ENCODE data around the gene ANKRD23.
"Not testable (repeated sequence)": the region's sequence is repeated elsewhere in the genome, so short reads cannot be mapped to it uniquely, and the experiment has no call there.

ANKRD23 gene

DNA sequence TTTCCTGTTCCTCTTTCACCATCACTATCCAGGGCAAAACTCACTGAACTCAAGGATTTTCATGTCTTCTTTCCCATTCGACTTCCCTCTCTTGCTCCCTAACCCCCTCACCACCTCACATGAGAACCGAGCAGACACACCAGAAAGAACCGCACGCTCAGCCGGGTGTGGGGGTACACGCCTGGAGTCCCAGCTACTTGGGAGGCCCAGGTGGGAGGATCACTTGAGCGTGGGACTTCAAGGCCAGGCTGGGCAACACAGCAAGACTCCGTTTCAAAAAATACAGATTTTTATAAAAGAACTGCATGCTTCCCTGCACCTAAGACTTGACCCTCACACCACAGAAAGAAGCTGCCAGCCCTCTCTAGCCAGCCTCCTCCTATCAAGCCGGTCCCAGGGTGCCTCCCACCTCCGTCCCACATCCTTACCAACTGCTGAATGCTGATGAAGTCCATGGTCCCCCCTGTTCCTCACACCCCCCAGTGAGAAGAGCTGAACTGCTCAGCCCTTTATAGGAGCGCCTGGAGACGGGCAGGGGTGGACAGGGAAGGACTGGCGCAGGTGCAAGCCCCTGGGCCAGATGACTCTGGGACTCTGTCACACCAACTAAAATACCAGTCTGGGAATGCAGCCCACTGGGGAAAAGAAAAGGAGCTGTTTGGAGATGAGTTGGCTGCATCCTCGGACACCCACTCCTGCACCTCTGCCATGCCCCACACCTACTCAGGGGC lies at the start of gene ANKRD23:
TSS of gene ANKRD23 (minus strand) at position 484 of the 731 bp plus-strand sequence. CDS start at position 455, 29 bp downstream.
- DNase-seq (ENCODE audit: low read depth): no peak

DNA sequence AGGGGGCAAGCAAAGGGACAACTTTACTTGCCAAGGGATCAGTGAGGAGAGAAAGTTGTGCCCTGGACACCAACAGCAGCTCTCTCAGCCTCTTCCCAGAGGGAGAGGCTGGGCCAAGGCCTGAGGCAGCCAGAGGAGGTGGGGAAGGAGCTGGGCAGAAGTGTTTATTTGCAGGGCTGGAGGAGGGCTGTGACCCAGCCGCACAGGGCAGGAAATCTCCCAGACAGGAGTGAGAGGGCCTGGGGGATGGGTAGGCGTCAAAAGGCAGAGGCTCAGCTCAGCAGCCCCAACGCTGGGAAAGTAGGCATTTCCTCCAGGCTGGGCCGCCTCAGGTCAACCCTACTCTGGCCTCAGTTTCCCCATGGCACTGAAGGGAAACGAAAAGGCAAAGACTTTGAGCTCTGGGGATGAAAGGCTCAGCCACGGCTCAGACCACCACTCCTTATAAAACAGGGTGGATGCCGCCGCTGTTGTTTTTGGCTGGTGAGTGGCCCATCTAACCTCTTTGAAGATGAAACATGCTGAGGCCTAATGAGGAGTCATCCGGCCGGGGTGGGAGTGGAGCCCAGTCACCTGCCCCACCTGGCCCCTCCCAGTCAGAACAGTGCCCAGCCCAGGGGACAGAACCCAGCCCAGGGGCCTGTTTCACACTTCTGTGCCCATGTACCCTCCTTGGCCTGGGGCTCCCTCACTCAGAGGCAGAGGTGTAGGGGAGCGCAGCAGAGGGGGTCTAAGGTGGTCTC lies 47.9 kb upstream of the ANKRD23 start:
- DNase-seq (ENCODE audit: low read depth): no peak

DNA sequence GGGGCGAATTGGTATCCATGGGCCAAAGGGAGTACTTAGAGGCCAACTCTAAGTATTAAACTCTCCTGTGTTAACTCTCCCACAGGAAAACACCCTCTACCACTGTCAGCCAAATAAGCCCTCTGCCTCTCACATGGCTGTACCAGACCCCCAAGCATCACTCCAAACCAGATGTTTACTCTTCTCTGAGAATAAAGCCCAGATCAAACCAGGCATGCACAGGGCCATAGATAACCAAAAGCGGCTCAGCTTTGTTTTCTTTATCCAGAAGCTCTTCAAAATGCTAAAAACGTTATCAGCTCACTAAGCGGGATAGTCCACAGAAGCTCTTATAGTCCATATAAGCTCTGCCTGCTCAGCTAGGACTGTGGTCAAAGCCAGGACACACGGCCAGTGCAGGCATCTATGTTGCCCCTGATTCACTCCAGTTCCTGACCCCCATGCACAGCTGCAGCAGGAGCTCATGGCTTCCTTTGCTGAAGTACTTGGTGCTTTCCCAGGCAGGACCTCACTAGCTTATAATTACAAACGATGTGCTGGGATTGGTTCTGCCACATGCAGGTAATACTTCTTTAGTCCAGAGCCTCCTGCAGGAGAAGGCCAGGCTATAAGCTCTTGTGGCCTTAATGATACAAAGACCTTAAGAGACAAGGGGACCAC lies 47.0 kb upstream of the ANKRD23 start:
- no peak for DNase-seq (ENCODE audit: low read depth)

DNA sequence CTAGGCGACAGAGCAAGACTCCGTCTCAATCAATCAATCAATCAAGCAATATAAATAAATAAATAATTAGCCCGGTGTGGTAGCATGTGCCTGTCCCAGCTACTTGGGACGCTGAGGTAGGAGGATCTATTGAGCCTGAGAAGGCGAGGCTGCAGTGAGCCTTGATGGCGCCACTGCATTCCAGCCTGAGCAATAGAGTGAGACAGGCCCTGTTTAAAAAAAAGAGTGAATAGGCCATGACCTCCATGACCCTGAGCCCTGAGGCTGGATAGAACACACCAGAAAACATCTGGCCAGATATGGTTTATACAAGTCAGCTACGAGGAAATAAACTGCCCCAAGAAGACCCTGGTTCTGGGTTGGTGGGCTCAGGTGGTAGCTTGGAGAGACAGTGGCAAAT lies 46.4 kb upstream of the ANKRD23 start:
- no peak for DNase-seq (ENCODE audit: low read depth)

DNA sequence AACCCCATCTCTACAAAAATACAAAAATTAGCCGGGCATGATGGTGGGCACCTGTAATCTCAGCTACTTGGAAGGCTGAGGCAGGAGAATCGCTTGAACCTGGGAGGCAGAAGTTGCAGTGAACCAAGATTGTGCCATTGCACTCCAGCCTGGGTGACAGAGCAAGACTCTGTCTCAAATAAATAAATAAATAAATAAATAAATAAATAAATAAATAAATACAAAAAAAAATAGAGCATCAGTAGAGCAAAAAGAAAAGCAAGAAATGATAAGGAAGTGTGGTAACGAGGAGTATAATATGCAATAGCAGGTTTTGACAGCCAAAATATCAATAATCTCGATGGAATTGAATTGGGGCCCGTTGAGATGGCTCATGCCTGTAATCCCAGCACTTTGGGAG lies 45.7 kb upstream of the ANKRD23 start:
- not testable (repeated sequence) for DNase-seq (ENCODE audit: low read depth)

DNA sequence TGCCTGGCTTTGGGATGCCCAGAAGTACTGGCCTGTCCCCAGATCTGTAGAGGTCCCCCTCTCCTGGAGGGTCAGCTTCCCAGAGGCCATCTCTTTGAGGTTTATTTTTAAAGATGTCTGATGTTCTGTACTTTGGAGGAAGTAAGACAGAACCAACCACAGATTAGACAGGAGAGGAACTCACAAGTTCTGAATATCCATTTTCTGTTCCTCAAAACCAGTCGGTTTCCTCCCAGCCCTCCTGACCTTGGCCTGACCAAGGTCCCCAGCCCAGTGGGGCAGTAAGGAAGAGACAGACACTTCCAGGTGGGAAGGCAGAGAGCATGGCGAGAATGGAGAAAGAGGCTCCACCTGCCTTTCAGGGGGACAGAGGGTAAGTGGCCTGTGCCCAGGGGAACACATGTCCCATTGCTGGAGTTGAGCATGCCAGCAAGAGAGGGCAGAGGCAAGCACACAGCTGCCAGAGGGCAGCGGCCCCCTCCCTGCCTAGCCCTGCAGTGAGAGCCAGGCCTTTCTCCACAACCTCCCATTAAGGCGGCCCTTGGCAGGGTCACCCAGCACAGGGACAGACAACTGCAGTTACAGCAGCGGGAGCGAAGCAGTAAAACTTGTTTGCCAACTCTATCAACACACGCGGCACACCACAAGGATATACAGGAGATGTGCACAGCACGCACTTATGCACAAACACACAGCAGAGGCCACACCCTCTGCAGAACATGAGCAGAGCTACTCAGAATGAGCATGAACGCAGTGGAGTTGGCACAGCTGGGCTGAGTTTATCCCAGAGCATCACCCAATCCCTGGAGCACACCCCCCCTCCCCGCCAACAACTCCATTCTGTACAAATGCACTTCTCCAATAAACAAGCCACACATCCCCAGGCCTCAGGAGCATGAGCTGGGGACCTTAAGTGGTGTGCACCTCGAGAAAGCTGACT lies 44.5 kb upstream of the ANKRD23 start:
- DNase-seq (ENCODE audit: low read depth): no peak

DNA sequence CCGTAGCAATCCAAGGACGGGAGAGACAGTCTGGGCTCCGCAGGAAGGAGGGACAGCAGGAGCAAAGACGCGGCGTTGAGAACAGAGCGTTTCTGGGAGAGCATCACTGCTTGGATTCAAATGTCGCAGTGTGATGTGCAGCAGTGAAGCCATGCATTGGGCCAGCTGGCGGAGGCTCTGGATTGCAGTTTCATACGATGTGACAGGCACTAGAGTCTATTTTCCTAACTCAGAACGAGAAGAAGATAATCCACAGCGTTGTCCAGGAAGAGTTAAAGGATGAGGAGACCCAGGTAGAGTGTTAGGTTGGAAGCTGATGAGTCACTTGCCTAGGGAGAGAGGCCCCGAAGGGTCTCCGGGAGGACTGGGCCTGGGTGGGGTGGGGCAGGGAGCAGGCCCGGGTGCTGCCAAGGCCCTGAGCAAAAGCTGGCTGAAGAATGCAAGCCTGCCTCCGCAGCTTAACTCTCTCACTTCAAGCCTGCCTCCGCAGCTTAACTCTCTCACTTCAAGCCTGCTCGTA lies 43.7 kb upstream of the ANKRD23 start:
- no peak for DNase-seq (ENCODE audit: low read depth)

DNA sequence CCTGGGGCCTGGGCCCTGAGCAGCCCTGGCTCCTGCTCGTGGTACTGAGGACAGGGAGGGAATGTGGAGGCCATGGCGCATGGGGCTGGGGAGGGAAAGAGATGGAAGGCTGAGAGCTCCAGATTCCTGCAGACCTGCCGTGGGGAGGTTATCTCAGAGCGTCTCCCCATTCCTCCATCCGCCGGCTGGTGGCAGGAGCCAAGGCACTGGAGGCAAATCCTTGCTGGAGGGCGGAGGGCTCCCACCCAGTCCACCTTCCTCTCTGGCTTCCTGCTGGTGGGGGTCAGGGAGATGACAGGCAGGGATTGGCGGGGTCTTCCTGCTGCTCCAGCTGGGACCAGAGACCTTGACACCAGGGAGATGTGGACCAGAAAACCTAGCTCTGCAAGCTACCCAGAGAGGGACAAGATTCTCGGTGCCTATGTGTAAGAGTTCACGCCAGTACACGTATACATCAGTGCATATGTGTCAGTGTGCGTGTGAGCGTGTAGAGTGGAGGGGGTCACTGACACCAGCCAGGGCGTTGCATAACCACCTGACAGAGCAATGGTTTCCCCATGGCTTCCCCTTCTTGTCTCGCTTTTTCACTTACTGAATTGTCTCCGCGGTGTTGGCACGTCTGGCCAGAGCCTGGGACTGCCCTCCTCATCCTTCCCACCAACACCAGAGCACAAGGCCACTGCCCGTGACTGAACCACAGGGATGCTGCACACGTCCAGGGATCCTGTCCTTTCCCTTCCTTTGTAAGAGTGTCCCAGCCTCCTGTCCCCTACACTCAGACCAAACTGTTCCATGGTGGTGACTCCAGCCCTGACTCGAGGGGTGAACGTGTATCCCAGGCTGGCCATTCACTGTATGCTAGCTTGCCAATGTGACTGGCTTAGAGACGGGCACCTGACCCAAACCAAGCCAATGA lies 41.9 kb upstream of the ANKRD23 start:
- no peak for DNase-seq (ENCODE audit: low read depth)

DNA sequence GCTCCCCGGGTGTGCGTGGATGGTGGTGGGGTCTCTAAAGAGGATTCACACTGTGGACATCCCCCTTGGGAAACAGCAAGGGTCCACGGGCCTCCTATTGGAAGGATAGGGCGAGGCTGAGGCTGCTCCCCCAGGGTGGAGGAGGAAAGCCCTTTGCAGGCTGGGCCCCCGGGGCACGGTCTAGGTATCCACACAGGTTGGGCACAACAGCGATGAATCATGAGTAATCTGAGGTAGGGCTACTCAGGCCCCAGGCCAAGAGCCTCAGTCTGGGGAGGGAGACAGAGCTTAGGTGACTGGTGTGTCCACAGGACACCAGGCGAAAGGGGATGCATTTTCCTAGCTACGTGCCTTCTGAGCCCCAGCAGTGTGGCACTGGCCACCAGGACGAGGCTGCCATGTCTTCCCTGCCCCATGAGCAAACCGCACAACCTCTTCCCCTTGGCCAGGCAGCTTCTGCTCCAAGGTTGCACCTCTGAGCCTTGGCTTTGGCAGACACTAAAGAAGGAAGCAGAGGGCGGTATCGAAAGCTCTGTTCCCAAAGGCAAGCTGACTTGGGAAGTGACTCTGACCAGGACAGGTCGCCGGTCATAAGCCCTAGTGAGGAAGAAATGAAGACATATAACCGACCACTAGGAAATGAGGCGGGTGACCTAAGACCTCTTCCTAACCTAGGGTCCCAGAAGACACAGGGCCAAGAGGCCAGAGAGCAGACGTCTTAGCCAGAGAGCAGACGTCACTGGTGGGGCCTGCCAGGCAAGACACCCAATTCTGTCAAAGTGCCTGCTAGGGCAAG lies 40.7 kb upstream of the ANKRD23 start:
- no peak for DNase-seq (ENCODE audit: low read depth)

DNA sequence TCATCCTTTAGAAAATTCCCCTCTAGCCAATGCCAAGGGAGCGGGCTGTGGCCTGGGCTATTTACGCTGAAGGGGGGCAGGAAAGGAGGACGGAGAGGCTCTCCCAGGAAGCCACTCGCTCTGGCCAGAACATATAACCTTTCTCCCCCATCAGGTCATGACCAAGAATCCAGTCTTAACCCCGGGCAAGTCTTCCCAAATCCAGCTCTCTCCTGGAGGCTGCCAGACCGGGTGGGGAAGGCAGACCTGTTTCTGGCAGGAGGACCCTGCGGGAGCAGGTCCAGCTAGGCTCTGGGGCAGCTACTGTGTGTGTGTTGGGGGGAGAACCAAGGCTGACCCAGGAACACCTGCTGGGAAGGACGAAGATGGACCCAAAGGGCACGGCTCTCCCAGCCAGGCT lies 39.5 kb upstream of the ANKRD23 start:
- DNase-seq (ENCODE audit: low read depth): no peak

DNA sequence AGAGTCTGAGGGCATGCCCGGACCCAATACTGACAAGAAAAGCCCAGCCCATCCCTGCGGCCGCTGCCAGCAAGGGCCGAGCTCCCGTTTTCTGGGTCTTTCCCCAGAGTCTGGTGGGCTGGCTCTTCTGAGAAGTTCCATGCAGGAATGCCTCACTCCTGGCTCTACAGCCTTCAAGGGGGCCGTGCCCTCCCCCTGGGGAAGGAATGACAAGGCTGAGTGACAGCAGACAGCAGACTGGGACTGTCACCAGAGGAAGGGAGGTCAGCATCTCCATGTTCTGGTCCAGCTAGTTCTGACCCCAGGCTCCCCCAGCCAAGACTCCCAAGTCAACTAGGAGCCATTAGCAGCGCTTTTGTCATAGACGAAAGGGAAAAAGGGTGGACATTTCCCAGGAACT lies 39.1 kb upstream of the ANKRD23 start:
- DNase-seq (ENCODE audit: low read depth): no peak

DNA sequence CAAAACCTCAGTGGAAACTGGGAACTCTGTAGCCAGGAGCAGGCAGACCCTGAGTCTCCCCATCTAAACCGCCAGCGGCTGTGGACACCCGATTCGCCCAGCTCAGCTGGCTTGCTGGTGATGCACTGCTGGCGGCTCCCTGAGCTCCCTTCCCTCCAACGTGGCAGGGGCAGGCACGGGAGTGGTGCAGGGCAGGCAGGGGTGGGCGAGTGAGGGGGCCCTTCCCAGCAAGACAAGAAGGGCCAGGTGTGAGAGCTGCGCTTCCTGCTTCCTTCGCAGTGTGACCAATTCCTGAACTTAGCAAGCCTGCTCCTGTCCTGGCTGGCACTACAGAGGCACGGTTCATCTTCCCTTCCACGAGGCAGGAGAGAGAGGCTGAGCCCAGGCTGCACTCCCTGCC lies 38.4 kb upstream of the ANKRD23 start:
- DNase-seq (ENCODE audit: low read depth): no peak

DNA sequence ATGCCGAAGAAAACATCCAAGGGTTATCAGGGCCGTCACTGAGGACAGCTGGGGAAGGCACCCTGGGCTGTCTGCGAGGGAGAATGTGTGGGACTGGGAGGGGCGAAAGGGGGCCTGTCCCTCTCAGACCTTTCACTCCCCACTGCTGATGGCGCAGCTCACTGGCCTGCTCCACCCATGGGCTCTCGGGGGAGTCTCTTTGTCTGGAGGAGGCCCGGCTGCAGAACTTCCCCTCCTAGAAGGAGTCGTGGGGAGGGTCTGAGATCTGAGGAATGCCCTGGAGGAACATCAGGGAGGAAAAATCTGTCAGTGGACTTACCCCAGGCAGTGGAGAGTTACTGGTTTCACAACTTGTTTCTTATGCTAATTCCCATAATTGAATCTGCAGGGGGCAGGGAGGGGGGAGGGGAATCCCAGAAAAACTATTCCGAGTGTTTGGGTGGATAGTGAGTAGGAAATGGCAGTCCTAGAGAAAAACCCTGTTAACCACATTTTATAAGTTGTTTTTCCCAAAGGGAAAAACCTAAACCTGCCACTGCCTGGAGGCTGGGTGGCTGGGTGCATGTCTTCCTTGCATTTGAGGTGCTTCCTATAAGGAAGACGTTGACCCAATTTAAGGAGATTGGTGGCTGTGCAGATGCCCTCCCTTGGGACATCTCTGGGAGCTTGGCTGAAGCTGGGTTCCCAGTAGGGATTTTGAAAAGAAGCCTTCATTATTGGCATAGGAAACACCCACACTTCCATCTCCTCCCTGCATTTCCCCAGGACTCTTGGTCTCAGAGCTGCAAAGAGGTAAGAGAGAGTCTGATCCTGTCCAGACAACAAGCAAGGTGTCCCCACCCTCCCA lies 37.8 kb upstream of the ANKRD23 start:
- no peak for DNase-seq (ENCODE audit: low read depth)

DNA sequence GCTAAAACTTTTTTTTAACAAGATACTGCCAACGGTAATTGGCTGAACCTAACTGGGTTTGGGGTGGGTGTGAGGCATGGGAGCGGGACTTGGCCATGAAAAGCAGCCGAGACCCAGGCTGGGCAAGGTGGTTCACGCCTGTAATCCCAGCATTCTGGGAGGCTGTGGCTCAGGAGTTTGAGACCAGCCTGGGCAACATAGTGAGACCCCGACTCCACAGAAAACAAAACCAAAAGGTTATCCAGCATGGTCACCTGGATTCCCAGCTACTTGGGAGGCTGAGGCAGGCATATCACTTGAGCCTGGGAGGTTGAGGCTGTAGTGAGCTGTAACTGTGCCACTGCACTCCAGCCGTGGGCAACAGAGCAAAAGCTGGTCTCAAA lies 37.1 kb upstream of the ANKRD23 start:
- no peak for DNase-seq (ENCODE audit: low read depth)

DNA sequence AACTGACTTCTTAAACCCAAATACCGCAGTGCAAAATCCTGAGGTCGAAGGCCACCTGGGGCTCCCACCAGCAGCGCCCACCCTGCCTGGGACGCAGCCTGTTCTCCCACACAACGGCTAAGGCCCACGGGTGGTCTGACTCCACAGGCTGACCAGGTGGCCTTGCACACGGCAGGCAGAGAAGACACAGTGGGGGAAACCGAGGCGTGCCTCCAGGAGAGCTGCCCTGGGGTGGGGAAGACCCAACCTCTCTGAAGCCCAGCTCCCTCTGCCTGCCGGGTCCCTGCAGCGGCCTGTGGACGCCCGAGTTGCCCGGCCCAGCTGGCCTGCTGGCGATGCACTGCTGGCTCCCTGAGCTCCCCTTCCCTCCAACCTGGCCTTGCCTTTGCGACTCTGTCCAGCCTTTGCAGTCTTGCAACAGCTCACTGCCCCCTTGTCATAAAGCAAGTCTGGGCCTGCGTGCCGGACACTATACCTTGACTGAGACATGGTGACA lies 35.8 kb upstream of the ANKRD23 start:
- no peak for DNase-seq (ENCODE audit: low read depth)

DNA sequence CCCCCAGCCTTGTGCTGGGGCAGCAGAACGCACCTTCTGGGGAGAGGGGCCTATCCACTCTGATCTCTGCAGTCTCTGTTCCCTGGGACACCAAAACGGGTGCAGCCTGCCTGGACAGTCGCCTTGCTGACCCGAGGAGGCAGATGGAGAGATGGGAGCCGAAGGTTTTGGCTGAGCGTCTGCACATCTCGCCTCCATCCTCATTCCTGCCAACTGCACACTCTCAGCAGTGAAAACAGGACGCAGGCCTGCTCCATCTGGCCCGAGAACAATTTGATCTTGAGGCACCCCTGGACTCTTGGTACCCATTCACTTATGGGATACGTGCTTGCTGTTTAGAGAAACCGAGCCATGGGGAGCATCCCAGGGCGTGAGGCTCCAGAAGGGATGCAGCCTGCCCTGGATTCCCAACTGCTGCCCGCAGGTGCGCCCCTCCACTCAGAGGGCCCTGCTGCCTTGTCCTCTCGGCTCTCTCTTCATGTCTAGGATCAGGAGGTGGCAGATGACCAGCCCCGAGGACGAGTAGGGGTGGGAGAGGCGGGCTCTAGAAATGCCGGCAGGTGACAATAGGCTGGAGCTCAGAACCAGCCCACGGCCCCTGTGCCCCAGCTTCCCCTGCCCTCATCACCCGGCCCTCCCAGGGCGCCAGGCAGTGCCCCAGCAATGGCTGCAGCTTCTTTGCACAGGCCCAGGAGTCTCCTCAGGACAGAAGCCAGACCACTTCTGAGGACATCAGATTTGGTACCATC lies 35.1 kb upstream of the ANKRD23 start:
- no peak for DNase-seq (ENCODE audit: low read depth)

DNA sequence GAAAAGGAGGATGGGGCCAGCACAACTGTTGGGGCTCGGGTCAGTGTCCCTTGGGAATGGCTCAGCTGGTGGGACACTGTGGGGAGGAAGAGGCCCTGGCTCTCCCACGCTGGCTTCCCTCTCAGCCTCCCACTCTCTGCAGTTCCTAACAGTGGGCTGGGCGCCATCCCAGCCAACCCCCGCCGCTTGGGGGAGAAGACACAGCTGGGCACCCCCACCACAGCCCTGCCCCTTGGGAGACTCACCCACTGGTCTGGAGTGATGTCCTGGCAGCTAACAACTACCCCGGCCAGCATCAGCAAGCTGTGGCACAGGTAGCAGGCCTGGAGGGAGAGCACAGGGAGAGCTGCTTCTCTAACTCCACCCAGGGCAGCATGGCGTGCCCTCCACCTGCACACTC lies 34.4 kb upstream of the ANKRD23 start:
- DNase-seq (ENCODE audit: low read depth): no peak

DNA sequence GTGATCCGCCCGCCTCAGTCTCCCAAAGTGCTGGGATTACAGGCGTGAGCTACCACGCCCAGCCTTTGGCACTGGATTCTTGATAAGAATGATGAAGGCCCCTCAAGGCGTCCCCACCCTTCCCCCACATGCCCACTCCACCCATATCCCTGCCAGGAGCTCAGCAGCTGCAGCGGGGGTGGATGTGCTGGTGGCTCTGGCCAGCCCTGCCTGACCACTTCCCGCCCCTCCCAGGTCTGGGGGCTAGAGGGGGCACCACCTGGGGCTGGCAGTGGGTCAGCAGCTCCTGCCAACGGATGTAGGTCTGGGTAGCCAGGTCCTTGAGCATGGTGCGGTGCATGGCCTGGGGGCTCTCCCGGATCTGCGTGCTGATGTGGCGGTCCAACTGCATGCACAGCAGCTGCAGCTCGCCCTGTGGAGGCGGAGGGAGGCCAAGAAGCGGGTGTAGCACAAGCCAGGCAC lies 33.8 kb upstream of the ANKRD23 start:
- no peak for DNase-seq (ENCODE audit: low read depth)
